ENCODE results near the gene TAS1R2. TPM values are rescaled to one million over a fixed set of nuclear protein-coding genes. Genes with fewer than 3 reads are reported as not detected.

Gene TAS1R2
- total and polyA plus RNA-seq, 2 of the 8 experiments (the other 6 are each of a cell fraction or from before 2014, with no cell fraction given) = not detected

GRCh38 chr1:18885311-18886002, 26.0 kb upstream of the TAS1R2 start:
- Histone ChIP-seq H3K79me2 (ENCODE audit: control insufficient read depth in 1 of 2, insufficient read depth in 2 of 2, low read length in 2 of 2) (no peaks in the 10 kb centered on the region), H2AFZ (ENCODE audit: low read length) (no peak overlapping the region), H4K20me1 (replicated peaks in 1 of 2; ENCODE audit: control insufficient read depth in 1 of 2, insufficient read depth in 2 of 2, low read length in 2 of 2) (peaks cover 0 to 8% of the 10 kb centered on the region in 2 experiments), H3K4ac (replicated peaks; ENCODE audit: insufficient read length, low read depth, low read length) (no peak overlapping the region), H2BK12ac (ENCODE audit: low read depth, low read length) (no peak overlapping the region), H2BK15ac (ENCODE audit: low read length) (no peak overlapping the region), H3K4me2 (ENCODE audit: insufficient read depth in 1 of 2, low read depth in 2 of 2, low read length in 2 of 2) (no peak overlapping the region), H3K27ac (ENCODE audit: low read depth, low read length) (no peak overlapping the region), H3K18ac (ENCODE audit: extremely low read depth, low read length) (no peak overlapping the region), H3K23me2 (ENCODE audit: low read depth, low read length) (no peaks in the 10 kb centered on the region), H3K79me1 (ENCODE audit: low read depth, low read length) (no peaks in the 10 kb centered on the region), H3K4me1 (replicated peaks in 1 of 4; ENCODE audit: control insufficient read depth in 3 of 4, insufficient read depth in 4 of 4, low read length in 3 of 4) (no peaks in the 10 kb centered on the region), H2AK5ac (ENCODE audit: low read depth, low read length) (no peak overlapping the region), H3K9me3 (ENCODE audit: insufficient read depth in 2 of 2, low read depth in 1 of 2, low read length in 1 of 2) (no peaks in the 10 kb centered on the region), H4K5ac (ENCODE audit: insufficient read length, low read depth, low read length) (no peak overlapping the region), H2BK120ac (replicated peaks; ENCODE audit: low read depth, low read length) (no peak overlapping the region), H3K27me3 (replicated peaks in 1 of 4; ENCODE audit: control insufficient read depth in 3 of 4, extremely low read depth in 1 of 4, insufficient read depth in 3 of 4, low read length in 3 of 4) (no peaks in the 10 kb centered on the region), H3K56ac (replicated peaks; ENCODE audit: insufficient read length, low read depth, low read length) (no peak overlapping the region), H2BK20ac (ENCODE audit: low read length) (no peak overlapping the region), H3K23ac (ENCODE audit: insufficient read length) (no peak overlapping the region), H4K91ac (replicated peaks; ENCODE audit: insufficient read length, low read length) (no peak overlapping the region), H3K9ac (replicated peaks in 1 of 4; ENCODE audit: extremely low read depth in 1 of 4, low read depth in 3 of 4, low read length in 3 of 4) (no peak overlapping the region), H4K8ac (ENCODE audit: extremely low read depth, insufficient read depth, low read length) (no peak overlapping the region), H3K14ac (ENCODE audit: insufficient read length) (no peak overlapping the region), H3K36me3 (ENCODE audit: control insufficient read depth in 2 of 4, insufficient read depth in 4 of 4, low read length in 3 of 4) (peaks cover 0 to 11% (median 2%) of the 10 kb centered on the region in 4 experiments; a peak in 4 of 8 replicates), H2BK5ac (ENCODE audit: low read depth, low read length) (no peak overlapping the region), H3K4me3 (ENCODE audit: extremely low read depth in 1 of 4, insufficient read depth in 2 of 4, low read depth in 3 of 4, low read length in 4 of 4) (no peak overlapping the region)
- TF ChIP-seq CBX5 (IDR thresholded peaks at IDR 0.05; ENCODE audit: low read depth, low read length) = no peak
- no peak for TF ChIP-seq SRF (IDR thresholded peaks at IDR 0.05; ENCODE audit: low read depth, low read length)
- TF ChIP-seq RAD21 (IDR thresholded peaks at IDR 0.05 in 1 of 2, conservative IDR thresholded peaks at IDR 0.05 in 1 of 2; ENCODE audit: low read depth in 2 of 2, low read length in 2 of 2) = no peak
- TF ChIP-seq EP300 (IDR thresholded peaks at IDR 0.05; ENCODE audit: borderline replicate concordance in 1 of 2, low read depth in 2 of 2, low read length in 2 of 2) = no peak
- TF ChIP-seq SAP30 (IDR thresholded peaks at IDR 0.05; ENCODE audit: insufficient read depth, insufficient replicate concordance, low read length) = no peak
- TF ChIP-seq E2F6 (IDR thresholded peaks at IDR 0.05) = no peak
- TF ChIP-seq JUN (IDR thresholded peaks at IDR 0.05; ENCODE audit: low read depth, low read length) = no peak
- no peak for TF ChIP-seq FOSL1 (IDR thresholded peaks at IDR 0.05; ENCODE audit: insufficient read depth, low read depth, low read length)
- no peak for TF ChIP-seq JUND (IDR thresholded peaks at IDR 0.05; ENCODE audit: low read length)
- TF ChIP-seq ATF3 (IDR thresholded peaks at IDR 0.05; ENCODE audit: insufficient read depth, low read depth, low read length) = no peak
- TF ChIP-seq CHD2 (IDR thresholded peaks at IDR 0.05; ENCODE audit: low read length) = no peak
- DNase-seq (ENCODE audit: low read depth in 1 of 2, low spot score in 2 of 2) = no peak
- 89% methylated on average over 12 of the region's 17 CpGs; no CpG with 5 or more reads in 1 of the 2 experiments for WGBS, 2 experiments (ENCODE audit: extremely low coverage in 1 of 2, insufficient coverage in 1 of 2, insufficient read length in 1 of 2, insufficient replicate concordance in 2 of 2, low coverage in 1 of 2, low lambda C conversion rate in 2 of 2, missing lambda C conversion rate in 1 of 2)
- no peak for FAIRE-seq
- CTCF ChIA-PET (ENCODE audit: partially characterized antibody) = interaction anchor here (0.6 to 14.4 kb wide), 17 partner anchors 10 to 299 kb away, joined by 3 to 131 read pairs (median 8); partner anchors contain the start of gene ALDH4A1
- POLR2A ChIA-PET (ENCODE audit: partially characterized antibody) = interaction anchor here (0.8 to 1.4 kb wide), 3 partner anchors 8 to 24 kb away, joined by 4 to 5 read pairs (median 5); partner anchors contain the start of gene ALDH4A1
